Measurements from ENCODE around the gene LAMA3. TPM values are rescaled to one million over a fixed set of nuclear protein-coding genes. Genes with fewer than 3 reads are reported as not detected.

The LAMA3 gene
- total and polyA plus RNA-seq, 2 experiments from 2014 or later = 3.9 to 4.9 TPM

DNA sequence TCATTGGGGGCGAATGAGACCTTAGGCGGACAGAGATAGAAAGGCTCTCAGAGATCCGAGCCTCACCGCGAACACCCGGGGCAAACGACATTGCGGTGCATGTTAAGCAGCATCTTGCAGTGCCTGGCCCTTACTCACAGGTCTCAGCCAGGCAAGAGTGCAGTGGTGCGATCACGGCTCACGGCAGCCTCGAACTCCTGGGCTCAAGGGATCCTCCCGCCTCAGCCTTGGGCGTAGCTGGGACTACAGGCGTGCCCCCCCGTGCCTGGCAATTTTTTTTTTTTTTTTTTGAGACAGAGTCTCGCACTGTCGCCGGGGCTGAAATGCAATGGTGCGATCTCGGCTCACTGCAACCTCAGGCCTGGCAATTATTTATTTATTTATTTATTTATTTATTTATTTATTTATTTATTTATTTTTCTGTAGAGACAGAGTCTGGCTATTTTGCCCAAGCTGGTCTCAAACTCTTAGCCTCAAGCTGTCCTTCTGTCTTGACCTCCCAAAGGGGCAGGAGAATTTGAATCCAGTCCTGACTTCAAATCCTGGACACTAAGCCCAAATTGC, 1.3 kb downstream of the LAMA3 start (continued):
- TF ChIP-seq, protein P1, sequence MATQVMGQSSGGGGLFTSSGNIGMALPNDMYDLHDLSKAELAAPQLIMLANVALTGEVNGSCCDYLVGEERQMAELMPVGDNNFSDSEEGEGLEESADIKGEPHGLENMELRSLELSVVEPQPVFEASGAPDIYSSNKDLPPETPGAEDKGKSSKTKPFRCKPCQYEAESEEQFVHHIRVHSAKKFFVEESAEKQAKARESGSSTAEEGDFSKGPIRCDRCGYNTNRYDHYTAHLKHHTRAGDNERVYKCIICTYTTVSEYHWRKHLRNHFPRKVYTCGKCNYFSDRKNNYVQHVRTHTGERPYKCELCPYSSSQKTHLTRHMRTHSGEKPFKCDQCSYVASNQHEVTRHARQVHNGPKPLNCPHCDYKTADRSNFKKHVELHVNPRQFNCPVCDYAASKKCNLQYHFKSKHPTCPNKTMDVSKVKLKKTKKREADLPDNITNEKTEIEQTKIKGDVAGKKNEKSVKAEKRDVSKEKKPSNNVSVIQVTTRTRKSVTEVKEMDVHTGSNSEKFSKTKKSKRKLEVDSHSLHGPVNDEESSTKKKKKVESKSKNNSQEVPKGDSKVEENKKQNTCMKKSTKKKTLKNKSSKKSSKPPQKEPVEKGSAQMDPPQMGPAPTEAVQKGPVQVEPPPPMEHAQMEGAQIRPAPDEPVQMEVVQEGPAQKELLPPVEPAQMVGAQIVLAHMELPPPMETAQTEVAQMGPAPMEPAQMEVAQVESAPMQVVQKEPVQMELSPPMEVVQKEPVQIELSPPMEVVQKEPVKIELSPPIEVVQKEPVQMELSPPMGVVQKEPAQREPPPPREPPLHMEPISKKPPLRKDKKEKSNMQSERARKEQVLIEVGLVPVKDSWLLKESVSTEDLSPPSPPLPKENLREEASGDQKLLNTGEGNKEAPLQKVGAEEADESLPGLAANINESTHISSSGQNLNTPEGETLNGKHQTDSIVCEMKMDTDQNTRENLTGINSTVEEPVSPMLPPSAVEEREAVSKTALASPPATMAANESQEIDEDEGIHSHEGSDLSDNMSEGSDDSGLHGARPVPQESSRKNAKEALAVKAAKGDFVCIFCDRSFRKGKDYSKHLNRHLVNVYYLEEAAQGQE (IDR thresholded peaks at IDR 0.05; ENCODE audit: unreplicated experiment) = no peak
- TF ChIP-seq EZH2phosphoT487 (IDR thresholded peaks at IDR 0.05; ENCODE audit: unreplicated experiment) (no peak), EZH2 (IDR thresholded peaks at IDR 0.05; ENCODE audit: low read depth, unreplicated experiment) (no peak)
- TF ChIP-seq, protein P2, sequence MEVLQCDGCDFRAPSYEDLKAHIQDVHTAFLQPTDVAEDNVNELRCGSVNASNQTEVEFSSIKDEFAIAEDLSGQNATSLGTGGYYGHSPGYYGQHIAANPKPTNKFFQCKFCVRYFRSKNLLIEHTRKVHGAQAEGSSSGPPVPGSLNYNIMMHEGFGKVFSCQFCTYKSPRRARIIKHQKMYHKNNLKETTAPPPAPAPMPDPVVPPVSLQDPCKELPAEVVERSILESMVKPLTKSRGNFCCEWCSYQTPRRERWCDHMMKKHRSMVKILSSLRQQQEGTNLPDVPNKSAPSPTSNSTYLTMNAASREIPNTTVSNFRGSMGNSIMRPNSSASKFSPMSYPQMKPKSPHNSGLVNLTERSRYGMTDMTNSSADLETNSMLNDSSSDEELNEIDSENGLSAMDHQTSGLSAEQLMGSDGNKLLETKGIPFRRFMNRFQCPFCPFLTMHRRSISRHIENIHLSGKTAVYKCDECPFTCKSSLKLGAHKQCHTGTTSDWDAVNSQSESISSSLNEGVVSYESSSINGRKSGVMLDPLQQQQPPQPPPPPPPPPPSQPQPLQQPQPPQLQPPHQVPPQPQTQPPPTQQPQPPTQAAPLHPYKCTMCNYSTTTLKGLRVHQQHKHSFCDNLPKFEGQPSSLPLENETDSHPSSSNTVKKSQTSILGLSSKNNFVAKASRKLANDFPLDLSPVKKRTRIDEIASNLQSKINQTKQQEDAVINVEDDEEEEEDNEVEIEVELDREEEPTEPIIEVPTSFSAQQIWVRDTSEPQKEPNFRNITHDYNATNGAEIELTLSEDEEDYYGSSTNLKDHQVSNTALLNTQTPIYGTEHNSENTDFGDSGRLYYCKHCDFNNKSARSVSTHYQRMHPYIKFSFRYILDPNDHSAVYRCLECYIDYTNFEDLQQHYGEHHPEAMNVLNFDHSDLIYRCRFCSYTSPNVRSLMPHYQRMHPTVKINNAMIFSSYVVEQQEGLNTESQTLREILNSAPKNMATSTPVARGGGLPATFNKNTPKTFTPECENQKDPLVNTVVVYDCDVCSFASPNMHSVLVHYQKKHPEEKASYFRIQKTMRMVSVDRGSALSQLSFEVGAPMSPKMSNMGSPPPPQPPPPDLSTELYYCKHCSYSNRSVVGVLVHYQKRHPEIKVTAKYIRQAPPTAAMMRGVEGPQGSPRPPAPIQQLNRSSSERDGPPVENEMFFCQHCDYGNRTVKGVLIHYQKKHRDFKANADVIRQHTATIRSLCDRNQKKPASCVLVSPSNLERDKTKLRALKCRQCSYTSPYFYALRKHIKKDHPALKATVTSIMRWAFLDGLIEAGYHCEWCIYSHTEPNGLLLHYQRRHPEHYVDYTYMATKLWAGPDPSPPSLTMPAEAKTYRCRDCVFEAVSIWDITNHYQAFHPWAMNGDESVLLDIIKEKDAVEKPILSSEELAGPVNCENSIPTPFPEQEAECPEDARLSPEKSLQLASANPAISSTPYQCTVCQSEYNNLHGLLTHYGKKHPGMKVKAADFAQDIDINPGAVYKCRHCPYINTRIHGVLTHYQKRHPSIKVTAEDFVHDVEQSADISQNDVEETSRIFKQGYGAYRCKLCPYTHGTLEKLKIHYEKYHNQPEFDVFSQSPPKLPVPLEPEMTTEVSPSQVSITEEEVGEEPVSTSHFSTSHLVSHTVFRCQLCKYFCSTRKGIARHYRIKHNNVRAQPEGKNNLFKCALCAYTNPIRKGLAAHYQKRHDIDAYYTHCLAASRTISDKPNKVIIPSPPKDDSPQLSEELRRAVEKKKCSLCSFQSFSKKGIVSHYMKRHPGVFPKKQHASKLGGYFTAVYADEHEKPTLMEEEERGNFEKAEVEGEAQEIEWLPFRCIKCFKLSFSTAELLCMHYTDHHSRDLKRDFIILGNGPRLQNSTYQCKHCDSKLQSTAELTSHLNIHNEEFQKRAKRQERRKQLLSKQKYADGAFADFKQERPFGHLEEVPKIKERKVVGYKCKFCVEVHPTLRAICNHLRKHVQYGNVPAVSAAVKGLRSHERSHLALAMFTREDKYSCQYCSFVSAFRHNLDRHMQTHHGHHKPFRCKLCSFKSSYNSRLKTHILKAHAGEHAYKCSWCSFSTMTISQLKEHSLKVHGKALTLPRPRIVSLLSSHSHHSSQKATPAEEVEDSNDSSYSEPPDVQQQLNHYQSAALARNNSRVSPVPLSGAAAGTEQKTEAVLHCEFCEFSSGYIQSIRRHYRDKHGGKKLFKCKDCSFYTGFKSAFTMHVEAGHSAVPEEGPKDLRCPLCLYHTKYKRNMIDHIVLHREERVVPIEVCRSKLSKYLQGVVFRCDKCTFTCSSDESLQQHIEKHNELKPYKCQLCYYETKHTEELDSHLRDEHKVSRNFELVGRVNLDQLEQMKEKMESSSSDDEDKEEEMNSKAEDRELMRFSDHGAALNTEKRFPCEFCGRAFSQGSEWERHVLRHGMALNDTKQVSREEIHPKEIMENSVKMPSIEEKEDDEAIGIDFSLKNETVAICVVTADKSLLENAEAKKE (CRISPR knock-in tag; IDR thresholded peaks at IDR 0.05) = no peak

DNA sequence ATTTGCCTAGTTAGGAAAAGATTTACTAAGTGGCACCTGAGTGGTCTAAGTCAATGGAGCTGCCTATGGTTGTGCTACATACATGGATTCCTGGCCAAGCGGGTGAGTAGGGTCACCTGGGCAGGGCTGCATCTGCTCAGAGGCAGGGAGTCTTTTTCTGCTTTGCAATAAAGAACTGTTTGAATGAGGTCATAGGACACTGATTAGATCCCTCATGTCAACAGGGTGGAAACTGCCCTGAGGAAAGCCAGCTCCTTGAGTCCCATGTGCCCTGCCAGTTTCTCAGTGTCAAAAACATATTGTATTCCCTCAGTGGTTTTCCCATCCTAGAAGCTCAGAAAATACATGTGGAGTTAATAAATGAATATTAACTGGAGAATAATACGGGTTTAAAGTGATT, 4.6 kb downstream of the LAMA3 start:
- no peak overlapping the region for H3K4me2 ChIP-seq
- Mint-ChIP-seq H3K4me3 (no peak overlapping the region), H3K27me3 (ENCODE audit: insufficient read depth, low read depth, poor library complexity) (peaks cover 22% of the 10 kb centered on the region), H3K4me1 (peaks cover 3% of the 10 kb centered on the region; the same call in 2 of the 3 replicates), H3K9me3 (no peaks in the 10 kb centered on the region; the same call in 2 of the 3 replicates), H3K27ac (no peak overlapping the region), H3K36me3 (ENCODE audit: low read depth) (no peaks in the 10 kb centered on the region)
- H3K4me3 ChIP-seq = no peak overlapping the region
- H3K36me3 ChIP-seq (ENCODE audit: insufficient read depth) = no peaks in the 10 kb centered on the region
- 0 out of 2 replicates have a peak, but pooled peaks cover under 1% of the 10 kb centered on the region for H3K4me1 ChIP-seq (ENCODE audit: insufficient read depth)
- no peak overlapping the region for H3K27ac ChIP-seq (ENCODE audit: low read depth)
- no peaks in the 10 kb centered on the region for H3K9me2 ChIP-seq (ENCODE audit: insufficient read depth)
- H4K20me1 ChIP-seq (replicated peaks; ENCODE audit: insufficient read depth) = no peaks in the 10 kb centered on the region
- no peak overlapping the region for H2AFZ ChIP-seq
- no peak for DNase-seq (ENCODE audit: low spot score)
- 0 out of 2 replicates have a peak, but pooled peaks cover under 1% of the 10 kb centered on the region for H3F3A ChIP-seq (replicated peaks; ENCODE audit: low read depth)
- H3K27me3 ChIP-seq (ENCODE audit: insufficient read depth) = peaks cover 29% of the 10 kb centered on the region
- no peak for ATAC-seq
- H3K79me2 ChIP-seq (replicated peaks; ENCODE audit: insufficient read depth) = no peaks in the 10 kb centered on the region
- TF ChIP-seq ZNF331 (CRISPR knock-in tag; IDR thresholded peaks at IDR 0.05; ENCODE audit: low read depth) (no peak), EZH2phosphoT487 (IDR thresholded peaks at IDR 0.05; ENCODE audit: unreplicated experiment) (no peak), NANOG (IDR thresholded peaks at IDR 0.05; ENCODE audit: borderline replicate concordance) (no peak), ZNF114 (CRISPR knock-in tag; IDR thresholded peaks at IDR 0.05) (no peak), STAT1 (IDR thresholded peaks at IDR 0.05; ENCODE audit: unreplicated experiment) (no peak)
- TF ChIP-seq, protein P3, sequence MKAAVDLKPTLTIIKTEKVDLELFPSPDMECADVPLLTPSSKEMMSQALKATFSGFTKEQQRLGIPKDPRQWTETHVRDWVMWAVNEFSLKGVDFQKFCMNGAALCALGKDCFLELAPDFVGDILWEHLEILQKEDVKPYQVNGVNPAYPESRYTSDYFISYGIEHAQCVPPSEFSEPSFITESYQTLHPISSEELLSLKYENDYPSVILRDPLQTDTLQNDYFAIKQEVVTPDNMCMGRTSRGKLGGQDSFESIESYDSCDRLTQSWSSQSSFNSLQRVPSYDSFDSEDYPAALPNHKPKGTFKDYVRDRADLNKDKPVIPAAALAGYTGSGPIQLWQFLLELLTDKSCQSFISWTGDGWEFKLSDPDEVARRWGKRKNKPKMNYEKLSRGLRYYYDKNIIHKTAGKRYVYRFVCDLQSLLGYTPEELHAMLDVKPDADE (IDR thresholded peaks at IDR 0.05) = no peak
